Stimulated activated CD4-positive, alpha-beta T cell treated with anti-CD3 and anti-CD28 coated beads, Interleukin-1b, Interleukin-23, amount 100 ng/mL, for 4 hours (primary cell): ENCODE measurements around the gene BCL2.

Experiments
- DNase-seq, 2 donors: peaks; one replicate each; pipeline ENCODE4 v3.0.0-alpha.2; 2020; ENCODE audit warnings: low read depth in 2 of 2

The BCL2 gene

GRCh38 chr18:63140997-63141777 is 178.4 kb downstream of the BCL2 start:
- DNase-seq: no peak

DNA sequence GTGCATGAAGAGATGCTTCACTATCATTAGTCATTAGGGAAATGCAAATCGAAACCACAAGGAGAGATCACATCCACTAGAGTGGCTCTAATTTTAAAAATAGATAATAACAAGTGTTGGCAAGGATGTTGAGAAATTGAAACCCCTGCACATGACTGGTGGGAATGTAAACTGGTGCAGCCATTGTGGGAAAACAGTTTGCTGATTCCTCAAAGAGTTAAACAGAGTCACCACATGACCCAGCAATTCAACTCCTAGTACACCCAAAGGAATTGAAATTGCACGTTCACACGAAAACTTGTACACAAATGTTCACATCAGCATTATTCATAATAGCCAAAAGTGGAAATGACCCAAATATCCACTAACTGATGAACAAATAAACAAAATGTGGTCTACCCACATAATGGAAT is 179.5 kb downstream of the BCL2 start:
- no peak for DNase-seq

- DNase-seq: no peak
Observed at GRCh38 chr18:63138436-63139340, 180.9 kb downstream of the BCL2 start.

DNA sequence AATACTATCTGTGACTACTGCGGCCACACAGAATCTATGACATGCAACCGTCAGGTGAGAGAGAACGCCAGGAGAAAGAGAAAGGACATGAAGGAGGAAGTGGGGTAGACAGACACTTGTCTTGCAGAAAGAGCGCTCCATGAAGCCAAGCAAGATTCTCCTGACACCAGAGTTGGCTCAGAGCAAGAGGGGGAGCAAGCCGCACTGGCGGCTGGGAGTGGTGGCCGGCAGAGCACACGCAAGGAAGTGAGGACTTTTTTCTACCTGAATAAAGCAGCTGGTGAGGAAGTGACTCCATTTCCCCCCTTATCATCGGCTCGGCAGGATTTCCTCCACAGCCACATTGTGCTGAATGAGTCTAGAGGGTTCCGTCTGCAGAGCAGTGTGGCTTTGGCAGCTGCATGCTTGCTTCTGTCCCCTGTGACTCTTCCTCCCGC is 181.6 kb downstream of the BCL2 start:
- no peak for DNase-seq

- no peak for DNase-seq
Observed at GRCh38 chr18:63135101-63135500, 184.5 kb downstream of the BCL2 start.

- DNase-seq: no peak
Observed at GRCh38 chr18:63132819-63133200, 186.8 kb downstream of the BCL2 start.

DNA sequence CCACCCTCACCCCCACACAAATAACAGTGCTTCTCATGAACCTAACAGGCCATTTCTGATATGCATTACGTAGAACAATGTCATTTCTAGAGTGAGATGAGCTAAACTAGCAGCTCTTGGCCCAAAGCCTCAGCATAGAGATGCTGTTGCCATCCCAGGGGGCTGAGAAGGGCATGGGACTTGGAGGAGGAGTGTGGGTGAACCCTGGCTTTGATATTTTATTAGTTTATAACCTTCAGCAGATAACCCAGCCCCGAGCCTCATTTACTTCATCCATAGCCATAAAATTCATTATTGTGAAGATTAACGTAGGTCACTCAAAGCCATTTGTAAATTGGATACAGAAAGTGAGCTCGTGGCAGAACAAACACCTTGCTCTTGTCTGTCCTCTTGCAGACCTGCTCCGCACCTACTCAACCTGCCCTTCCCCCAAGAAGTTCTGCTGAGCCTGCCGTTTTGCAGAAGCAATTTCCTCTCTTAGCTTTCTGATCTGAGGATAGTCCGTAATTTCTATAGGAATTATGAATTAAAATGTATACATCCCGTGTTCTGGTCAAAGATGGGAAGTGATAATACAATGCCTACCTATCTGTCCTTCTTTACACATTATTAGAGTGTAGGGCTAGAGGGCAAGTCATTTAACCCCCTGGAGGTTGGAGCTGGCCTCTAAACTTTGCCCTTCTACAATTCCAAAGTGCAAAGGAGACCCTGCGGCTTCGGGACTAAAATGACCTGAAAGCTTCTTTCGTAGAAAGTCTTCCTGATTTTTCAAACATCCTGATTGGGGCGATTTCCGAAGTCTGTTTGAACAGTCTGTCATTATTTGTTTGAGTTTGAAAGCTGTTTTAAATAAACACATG is 187.4 kb downstream of the BCL2 start:
- no peak for DNase-seq

- peak in 1 of 2 donors; percentile 68 for DNase-seq
Observed at GRCh38 chr18:63131106-63131958, 188.2 kb downstream of the BCL2 start.

GRCh38 chr18:63130176-63130575 is 189.4 kb downstream of the BCL2 start:
- no peak for DNase-seq

DNA sequence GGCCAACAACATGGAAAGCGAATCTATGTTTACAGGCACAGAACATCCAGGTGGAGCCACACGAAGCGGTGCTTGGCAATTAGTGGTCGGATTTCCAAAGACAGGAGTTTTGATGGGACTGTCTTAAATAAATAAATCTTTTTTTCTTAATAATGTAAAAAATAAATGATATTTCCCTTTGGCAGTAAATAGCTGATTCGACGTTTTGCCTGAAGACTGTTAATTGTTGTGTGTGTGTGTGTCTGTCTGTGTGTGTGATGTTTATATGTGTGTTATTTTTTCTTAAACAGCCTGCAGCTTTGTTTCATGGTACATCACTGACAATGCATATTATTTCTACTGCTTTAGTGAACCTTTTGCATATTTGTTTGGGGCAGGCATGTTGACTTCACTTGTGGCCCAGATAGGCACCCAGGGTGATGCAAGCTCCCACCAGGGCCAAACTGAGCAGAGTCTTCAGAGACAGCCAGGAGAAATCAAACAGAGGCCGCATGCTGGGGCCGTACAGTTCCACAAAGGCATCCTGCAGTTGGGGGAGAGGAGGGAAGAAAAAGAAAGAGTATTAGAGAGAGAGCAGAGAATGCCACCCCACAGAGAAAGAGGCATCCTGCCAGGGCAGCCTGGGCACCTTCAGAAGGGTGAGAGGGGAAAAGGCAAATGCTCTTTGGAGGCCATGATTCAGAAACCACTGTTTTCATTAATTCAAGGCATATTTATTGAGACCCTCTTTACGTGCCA is 191.2 kb downstream of the BCL2 start:
- no peak for DNase-seq

DNA sequence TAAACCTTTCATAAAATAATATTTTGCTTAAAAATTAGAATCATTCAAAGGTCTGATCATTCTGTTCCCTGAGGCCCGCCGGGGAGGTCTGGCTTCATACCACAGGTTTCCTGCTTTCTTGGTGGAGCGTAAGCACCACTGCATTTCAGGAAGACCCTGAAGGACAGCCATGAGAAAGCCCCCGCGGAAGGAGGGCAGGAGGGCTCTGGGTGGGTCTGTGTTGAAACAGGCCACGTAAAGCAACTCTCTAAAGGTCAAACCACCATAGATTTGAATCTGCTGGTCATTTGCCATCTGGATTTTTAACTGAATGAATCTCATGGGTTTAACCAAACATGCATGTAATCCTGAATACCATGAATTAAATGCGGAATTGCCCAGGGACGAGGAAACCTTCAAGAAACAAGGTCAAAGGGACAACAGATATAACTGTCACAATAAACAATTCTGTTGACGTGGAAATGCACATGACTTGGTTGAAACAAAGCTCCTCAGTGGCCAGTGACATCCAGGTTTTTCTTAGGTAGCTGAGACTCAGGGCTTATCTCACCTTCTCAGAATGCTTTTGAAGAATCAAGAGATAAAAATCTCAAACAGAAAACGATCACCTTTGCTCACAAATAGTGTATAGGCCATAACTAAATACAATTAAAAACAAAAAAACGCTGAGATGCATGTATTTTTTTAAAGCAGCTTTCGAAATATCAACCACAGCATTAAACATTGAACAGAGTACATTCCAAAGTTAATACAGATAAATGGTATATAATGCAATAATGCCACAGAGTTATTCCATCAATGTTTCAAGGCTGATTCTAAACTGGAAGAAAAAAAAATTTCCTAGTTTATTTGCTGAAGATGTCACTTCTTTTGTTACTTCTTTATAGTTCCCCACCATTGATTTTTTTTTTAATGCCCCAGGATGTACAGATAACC is 193.2 kb downstream of the BCL2 start:
- DNase-seq: no peak

DNA sequence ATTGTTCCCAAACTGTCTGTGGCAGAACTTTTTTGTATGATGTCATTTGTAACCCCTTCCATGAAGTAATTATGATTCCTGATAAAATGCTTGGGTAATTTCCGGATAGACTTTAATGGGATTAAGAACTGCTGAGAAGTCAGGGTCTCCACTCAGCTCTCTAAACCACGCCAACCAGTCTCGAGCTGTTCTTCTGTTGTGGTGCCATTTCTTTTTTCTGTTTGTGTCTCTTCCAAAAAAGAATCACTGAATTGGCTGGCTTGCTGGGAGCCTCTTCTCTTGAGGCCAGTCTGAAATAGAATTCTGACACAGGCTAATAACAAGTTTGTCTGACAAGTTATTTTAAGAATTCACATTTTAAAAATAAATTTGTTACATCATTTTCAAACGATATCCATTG is 198.9 kb downstream of the BCL2 start:
- DNase-seq: no peak

GRCh38 chr18:63119647-63120046 is 199.9 kb downstream of the BCL2 start:
- no peak for DNase-seq

- DNase-seq: no peak
Observed at GRCh38 chr18:63113899-63114565, 205.5 kb downstream of the BCL2 start.

- DNase-seq: no peak
Observed at GRCh38 chr18:63112706-63113105, 206.9 kb downstream of the BCL2 start.

DNA sequence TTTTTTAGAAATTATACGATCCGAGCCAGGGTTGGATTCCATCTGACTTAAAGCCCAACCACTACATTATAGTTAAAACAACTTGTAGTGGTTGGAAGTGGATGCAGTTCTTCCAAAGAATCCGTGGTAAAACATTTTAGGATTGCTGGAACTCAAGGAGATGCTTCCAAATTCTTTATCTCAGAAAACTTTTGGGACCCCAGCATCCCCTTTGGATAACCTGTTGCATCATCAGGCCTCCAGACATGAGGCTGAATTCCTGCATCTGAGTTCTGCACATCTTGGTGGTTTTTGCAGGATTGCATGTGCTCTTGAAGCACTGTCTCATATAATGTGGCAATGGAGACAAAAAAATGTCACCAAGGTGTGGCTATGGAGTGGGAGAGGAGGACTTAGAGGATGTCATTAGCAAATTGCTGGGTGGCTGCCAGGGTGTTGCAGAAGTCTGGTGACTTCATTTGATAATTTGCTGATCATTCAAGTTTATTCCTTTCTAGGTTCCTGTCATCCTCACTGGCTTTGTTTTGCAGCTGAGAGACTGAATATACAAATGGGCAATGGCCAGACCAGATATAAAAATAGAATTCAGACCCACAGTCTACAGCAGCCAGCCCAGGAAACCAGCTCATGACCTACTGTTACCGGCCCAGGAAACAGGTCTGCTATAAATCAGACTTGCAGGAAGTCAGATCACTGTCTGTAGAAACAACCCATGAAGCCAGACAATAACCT is 207.7 kb downstream of the BCL2 start:
- DNase-seq: no peak

- DNase-seq: no peak
Observed at GRCh38 chr18:63109802-63110201, 209.8 kb downstream of the BCL2 start.

GRCh38 chr18:63109022-63109421 is 210.5 kb downstream of the BCL2 start:
- no peak for DNase-seq
